HG03097 (cell line): ENCODE data around the gene NPS.

Source experiments
- ATAC-seq: cut with Tn5 transposase; IDR thresholded peaks from one replicate; pipeline ENCODE4 v1.9.1; 2021; ENCODE audit not compliant: unreplicated experiment, low FRiP score

Gene NPS, protein sequence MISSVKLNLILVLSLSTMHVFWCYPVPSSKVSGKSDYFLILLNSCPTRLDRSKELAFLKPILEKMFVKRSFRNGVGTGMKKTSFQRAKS

DNA sequence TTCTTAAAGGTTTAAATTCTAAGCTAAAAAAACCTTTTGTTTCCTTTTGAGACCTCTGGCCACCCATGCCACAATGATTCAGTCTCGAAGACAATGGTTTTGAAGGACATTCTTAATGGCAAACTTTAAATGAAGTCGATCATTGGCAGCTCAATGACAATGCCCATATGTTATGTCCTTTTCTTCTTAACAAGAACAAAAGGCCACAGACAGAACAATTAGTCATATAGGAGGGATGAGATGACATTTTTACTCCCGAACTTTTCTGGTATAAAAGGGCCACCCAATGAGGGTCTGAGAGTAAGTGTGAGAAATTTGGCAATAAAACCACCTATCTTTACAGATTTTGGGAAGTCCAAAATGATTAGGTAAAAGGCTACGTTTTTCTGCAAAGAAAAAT is at the start of gene NPS:
NPS (plus strand) TSS at position 301 of the 400 bp plus-strand sequence; CDS start at position 361, 60 bp downstream.
- no peak for ATAC-seq

DNA sequence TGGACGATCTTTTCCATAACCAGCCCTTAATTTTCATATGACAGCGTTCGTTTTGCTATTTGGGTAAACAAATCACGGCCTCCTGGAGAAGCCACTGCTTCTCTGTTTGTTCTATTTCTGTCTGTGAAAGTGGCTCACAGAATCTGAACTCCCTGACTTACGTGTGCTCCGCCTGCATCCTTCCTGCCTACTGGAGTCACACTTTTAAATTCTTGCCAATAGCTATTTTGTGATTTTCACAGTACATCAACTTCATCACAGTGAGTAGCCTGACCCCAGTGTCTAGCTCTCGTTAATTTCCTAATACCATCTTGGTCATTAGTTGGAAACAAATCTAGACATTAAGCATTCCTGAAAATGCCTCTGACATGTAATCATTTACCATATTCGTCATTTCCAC is 49.0 kb upstream of the NPS start:
- ATAC-seq: no peak

DNA sequence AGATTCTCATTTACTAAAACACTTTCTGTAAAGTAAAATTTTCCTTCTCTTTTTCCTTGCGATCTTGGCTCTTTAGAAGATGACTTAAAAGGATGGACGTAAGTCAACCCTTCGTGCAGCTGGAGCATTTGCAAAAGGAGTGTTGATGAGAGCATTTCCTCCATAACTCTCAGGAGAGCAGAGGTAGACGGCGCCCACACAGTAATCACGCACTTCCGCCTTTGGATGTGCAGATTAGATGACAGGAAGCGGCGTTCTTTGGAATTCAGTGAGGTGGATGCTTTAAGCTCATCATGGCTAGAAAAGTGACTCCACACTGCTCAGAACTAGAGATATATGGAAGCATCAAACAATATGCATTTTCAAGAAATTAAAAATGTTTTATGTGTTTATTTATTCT is 43.0 kb upstream of the NPS start:
- no peak for ATAC-seq

DNA sequence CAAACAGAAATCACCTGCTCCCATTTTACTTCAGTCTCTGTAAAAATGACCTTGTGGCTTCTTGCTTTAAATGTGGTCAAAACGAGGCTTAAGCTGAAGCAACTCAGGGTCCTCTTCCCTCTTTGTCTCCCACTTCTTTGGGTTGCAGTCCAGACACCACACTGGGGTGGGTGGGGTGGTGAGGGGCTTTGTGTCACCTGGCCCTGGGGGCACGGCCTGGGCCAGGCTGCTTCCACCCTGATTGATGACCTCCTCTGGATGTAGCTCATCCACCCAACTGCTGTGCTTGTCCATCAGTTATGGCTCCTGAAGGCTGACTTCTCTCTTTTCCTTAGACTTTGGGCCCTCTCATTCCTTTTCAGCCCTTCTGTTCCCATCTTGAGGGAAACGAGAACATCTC is 26.8 kb upstream of the NPS start:
- no peak for ATAC-seq

GRCh38 chr10:127523476-127523875 is 25.6 kb upstream of the NPS start:
- ATAC-seq: no peak

DNA sequence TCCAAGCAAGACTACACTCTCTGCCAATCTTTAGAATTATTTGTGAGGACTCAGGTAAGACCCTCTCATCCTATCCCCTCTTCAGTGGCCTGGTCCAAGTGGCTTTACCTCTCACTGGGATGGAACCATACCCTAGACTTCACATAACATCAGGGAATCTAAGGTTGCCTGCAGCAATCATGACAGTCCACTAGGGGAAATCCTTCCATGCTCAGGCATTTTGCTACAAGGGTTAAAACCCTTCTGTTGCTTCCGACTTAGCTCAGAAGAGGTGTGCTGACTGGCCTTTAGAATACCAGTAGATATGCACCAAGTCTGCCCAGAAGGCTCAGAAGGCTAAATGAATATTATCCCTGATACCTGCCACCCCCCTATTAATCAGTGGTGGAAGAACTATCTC is 24.9 kb upstream of the NPS start:
- no peak for ATAC-seq

DNA sequence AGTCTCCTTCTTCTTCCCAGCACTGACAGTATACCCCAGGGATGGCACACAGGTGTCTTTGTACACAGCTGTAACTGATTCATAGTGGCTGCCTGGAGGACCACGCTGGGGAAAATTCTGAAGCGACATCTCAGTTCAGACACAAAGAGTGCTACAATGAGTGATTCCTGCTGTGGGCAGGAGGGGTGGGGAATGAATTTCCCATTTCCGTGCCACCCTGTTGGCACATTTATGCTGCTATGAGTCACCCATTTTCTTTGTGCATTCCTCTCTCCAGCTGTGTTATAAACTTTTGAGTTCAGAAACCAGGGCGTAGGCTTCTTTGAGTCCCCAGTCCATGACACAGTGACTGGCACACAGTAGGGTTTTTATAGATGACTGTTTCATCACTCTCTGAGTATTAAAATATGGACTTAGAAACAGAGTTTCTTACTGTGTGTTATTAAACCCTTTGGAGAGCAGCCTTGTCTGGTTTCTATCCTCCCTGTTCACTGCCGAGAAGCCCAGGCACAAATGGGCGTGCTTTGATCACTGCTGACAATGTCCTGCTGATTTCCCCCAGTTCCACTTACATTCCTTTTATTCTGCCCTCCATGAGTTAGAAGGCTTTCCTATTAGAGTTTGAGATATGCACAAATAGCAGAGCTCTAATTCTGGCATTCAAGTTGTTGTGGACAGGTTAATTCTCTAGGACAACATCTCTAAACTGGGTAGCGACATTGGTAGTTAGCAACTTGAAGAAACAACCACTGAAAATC is 24.0 kb upstream of the NPS start:
- ATAC-seq: no peak

DNA sequence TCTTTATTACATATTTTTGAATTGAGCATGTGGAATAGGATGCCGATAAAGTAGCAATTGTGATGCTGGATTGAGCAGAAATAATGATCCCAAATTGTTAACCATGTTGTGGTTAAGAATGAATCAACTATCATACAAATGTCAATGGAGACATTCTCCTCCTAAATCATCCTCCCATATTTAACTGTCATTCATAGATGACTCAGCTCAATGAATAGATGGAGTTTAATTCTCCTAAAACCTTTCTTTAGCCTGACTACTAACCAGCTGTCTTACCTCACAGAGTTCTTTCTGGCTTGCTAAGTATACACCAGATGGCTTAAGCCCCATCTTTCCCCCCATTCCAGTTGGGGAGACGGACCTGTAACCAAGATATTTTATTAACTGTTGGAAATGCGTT is 23.4 kb upstream of the NPS start:
- no peak for ATAC-seq

DNA sequence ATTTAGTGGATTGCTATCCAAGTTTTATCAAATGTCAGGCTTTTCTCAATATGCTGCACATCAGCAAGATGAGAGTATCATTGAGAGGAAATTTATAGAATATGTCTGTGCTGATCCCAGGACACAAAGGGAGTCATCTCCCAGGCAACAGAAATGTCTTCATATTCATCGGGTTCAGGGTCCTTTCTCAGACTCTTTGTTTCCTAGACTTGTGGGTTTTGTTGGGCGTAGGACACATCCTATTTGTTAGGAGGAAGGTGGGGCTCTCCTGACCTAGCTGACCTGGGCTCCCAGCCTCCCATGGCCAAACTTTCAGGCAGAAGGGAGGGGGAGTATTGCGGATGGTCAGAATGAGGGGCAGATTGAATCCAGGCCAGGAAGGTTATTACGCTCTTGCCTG is 22.9 kb upstream of the NPS start:
- ATAC-seq: no peak

GRCh38 chr10:127527320-127527719 is 21.8 kb upstream of the NPS start:
- no peak for ATAC-seq

- no peak for ATAC-seq
These were observed 21.2 kb upstream of the NPS start for GRCh38 chr10:127527891-127528290.

DNA sequence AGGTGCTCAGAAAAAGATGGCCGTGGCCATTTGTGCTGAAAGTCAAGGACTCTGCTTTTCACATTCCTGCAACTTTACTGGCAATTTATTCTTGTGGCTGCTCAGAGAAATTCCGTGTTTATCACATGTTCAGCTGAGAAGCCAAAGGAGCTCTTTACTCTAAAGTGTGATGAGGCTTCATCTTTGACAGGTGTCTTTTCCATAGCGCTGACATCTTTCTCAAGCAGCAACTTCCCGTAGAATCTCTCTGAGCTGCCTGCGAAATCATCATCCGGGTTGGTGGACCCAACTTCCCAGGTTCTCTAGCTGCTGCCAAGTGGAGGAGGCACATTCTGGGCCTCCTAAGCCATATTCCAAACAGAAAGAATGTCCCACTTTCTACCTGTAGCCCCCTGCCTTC is 16.9 kb upstream of the NPS start:
- no peak for ATAC-seq

DNA sequence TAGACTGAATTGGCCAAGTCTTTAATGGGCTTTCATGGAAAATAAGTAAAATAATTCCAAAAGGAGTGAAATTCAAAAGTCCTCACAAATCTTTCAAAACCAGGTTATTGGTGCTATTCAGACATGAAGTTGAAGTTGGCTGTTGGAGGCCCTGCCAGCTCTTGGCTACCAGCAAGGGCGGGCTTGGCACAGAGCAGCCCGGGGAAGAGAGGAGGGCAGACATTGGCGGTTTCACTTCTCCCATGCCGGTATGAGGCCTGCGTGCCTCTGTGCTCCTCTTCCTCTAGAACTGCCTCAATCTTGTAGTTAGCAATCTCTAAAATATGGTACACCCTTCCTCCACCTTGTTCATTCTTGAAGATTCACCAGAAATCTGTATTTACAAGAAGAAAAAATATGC is 16.4 kb upstream of the NPS start:
- ATAC-seq: no peak

DNA sequence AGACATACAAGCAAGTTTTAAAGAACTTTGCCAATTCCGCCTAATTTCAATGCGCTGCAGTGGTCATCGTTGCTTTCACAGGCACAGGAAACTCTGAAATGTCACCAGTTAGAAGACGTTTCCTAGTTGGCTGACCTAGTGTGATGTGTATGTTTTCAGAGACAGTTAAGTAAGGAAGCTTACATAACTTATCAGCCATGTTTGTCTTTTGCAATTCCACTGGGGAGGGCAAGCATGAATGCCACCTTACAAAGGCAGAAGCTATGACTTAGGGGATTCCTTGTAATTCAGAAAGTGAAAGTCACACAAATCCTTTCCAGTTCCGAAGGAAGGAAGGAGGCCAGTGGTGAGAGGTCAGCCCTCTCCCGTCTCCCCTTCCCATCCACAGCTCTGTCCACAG is 15.0 kb upstream of the NPS start:
- ATAC-seq: no peak

DNA sequence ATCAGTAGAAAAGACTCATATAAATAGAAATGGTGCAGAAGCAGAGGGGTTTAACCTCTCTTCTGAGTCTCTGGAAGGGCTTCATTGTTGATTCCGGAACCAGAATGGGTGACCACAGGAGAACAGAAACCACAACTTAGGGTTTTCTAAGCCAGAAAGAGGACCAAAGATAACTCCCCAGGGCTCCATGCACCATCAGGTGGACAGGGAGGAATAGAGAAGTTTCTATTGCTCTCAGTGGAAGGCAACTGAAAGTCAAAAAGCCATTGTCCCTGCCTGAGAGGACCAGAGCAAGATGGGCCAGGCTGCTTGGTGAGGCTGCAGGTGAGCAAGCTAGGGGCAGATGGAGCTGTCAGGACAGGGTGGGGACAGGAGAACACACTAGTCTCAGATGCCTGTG is 14.6 kb upstream of the NPS start:
- ATAC-seq: no peak

GRCh38 chr10:127535802-127536515 is 13.2 kb upstream of the NPS start:
- ATAC-seq: no peak

DNA sequence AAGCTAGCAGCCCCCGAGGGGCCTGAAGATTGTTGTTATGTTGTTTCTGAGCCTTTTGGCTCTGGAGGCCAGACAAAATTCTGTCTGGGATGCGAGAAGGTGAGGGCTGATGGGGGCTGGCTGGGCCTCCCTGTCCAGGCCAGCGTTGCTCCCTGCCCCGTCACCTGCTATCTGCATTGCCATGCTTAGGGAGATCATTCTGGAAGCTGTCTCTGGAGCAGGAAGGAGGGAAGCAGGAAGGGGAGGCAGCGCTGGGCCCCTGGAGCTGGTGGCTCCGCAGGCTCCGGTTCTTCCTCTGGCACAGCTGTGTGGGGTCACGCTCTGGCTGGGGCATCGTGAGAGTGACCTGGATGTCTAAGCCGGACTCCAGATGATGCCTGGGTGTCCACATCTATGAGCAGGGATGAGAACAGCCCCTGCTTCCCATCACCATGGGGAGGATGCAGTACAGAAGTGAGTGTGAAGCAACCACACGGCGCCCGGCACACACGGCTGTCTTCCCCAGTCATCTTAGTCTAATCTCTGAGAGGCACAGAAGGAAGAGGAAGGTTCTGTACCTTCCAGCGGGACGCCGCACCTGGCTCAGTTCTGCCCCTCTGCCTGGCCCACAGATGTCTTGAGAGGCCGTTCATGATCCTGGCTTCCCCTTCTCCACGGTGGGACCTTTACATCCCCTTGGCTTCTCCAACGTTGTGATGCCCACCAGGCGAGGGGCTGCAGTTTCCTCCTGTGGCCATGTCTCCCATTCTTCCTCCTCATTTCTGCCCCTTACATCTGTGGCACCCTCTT is 11.9 kb upstream of the NPS start:
- ATAC-seq: no peak

- ATAC-seq: no peak
These were observed 11.2 kb upstream of the NPS start for GRCh38 chr10:127537924-127538323.

GRCh38 chr10:127548022-127548421 is 1.1 kb upstream of the NPS start:
- ATAC-seq: no peak

- ATAC-seq: no peak
These were observed 1.8 kb downstream of the NPS start for GRCh38 chr10:127550861-127551260.

GRCh38 chr10:127552446-127552845 is 3.3 kb downstream of the NPS start:
- ATAC-seq: no peak
